NT2/D1 (cell line): ENCODE data around the gene DDX39A.
"Not testable (repeated sequence)": the region's sequence is repeated elsewhere in the genome, so short reads cannot be mapped to it uniquely, and the experiment has no call there.

Experiments used
- DNase-seq: peaks from one replicate; pipeline ENCODE4 v3.0.0-alpha.2; 2011; ENCODE audit warnings: low read depth, low spot score
- H3K27me3 ChIP-seq: 2 replicates; pipeline ENCODE4 v1.6.0; 2011; ENCODE audit warnings: mild to moderate bottlenecking; ENCODE audit not compliant: insufficient read length, insufficient read depth
- H3K36me3 ChIP-seq: 2 replicates; pipeline ENCODE4 v1.6.1; 2011; ENCODE audit warnings: mild to moderate bottlenecking, low read length, mixed read lengths; ENCODE audit not compliant: insufficient read depth, insufficient read length
- H3K4me1 ChIP-seq: 2 replicates; pipeline ENCODE4 v1.5.1; 2011; ENCODE audit not compliant: insufficient read depth, insufficient read length
- H3K4me3 ChIP-seq: 2 replicates; pipeline ENCODE4 v1.5.1; 2011; ENCODE audit warnings: low read depth; ENCODE audit not compliant: insufficient read length
- H3K9ac ChIP-seq: 2 replicates; pipeline ENCODE4 v1.6.0; 2011; ENCODE audit warnings: low read depth; ENCODE audit not compliant: insufficient read length
- H3K9me3 ChIP-seq: 2 replicates; pipeline ENCODE4 v1.5.1; 2011; ENCODE audit warnings: mild to moderate bottlenecking, low read length; ENCODE audit not compliant: insufficient read depth
- SUZ12 ChIP-seq: IDR thresholded peaks from 2 replicates; pipeline ENCODE4 v1.6.1; 2011; ENCODE audit not compliant: insufficient read length, insufficient read depth; ENCODE audit errors: extremely low read depth
- YY1 ChIP-seq: IDR thresholded peaks from 2 replicates; pipeline ENCODE4 v1.6.1; 2011; ENCODE audit not compliant: insufficient read length, insufficient read depth
- ZNF274 ChIP-seq: IDR thresholded peaks from 2 replicates; pipeline ENCODE4 v1.6.1; 2011; ENCODE audit warnings: mild to moderate bottlenecking, low read depth, low read length

The DDX39A gene

DNA sequence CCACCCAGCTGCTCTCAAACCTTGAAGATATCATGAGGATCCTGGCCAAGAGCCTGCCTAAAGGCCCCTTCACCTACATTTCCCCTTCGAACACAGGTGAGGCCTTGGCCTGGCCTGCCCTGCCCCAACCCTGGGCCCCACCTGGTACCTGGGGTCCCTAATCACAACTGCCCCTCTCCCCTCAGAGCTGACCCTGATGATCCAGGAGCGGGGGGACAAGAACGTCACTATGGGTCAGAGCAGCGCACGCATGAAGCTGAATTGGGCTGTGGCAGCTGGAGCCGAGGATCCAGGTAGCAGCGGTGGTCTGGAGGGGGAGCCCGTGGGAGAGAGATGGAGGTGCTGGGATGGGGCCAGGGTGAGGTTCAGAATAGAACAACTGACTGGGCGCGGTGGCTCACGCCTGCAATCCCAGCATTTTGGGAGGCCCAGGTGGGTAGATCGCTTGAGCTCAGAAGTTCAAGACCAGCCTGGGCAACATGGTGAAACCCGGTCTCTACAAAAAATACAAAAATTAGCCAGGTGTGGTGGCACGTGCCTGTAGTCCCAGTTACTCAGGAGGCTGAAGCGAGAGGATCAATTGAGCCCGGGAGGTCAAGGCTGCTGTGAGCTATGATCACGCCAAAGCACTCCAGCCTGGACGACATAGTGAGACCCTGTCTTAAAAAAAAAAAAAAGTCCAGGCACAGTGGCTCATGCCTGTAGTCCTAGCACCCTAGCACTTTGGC lies 17.5 kb downstream of the DDX39A start:
- H3K4me3 ChIP-seq: no peak overlapping the region
- peaks cover 9% of the 10 kb centered on the region for H3K4me1 ChIP-seq

DNA sequence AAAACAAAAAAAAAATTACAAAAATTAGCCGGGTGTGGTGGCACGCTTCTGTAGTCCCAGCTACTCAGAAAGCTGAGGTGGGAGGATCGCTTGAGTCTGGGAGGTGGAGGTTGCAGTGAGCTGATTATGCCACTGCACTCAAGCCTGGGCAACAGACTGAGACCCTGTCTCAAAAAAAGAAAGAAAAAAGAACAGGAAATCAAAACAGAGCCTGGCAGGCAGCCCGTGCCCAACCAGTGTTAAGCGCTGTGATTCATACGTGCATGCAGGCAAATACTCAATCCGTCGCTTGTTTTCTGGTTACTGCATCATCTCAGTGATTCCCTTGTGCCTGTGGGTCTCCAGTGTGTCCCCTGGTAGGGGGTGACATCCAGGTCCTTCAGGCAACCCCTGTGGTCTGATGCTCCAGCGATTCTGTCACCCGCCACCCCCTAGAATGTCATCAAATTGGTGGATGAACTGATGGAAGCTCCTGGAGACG lies 18.1 kb downstream of the DDX39A start:
- peaks cover 17% of the 10 kb centered on the region for H3K36me3 ChIP-seq
- no peak overlapping the region for H3K9ac ChIP-seq
- TF ChIP-seq ZNF274 (no peak), YY1 (no peak), SUZ12 (no peak)
- no peaks in the 10 kb centered on the region for H3K9me3 ChIP-seq
- H3K27me3 ChIP-seq: no peaks in the 10 kb centered on the region
- peaks cover 4% of the 10 kb centered on the region for H3K4me1 ChIP-seq
- DNase-seq: no peak
- no peak overlapping the region for H3K4me3 ChIP-seq

More for the DNA sequence above, 17.5 kb downstream of the DDX39A start:
- no peaks in the 10 kb centered on the region for H3K27me3 ChIP-seq
- TF ChIP-seq SUZ12: no peak
- no peak for TF ChIP-seq ZNF274
- no peak for TF ChIP-seq YY1
- H3K9me3 ChIP-seq: no peaks in the 10 kb centered on the region
- H3K9ac ChIP-seq: no peak overlapping the region
- peaks cover 21% of the 10 kb centered on the region for H3K36me3 ChIP-seq
- DNase-seq: no peak

DNA sequence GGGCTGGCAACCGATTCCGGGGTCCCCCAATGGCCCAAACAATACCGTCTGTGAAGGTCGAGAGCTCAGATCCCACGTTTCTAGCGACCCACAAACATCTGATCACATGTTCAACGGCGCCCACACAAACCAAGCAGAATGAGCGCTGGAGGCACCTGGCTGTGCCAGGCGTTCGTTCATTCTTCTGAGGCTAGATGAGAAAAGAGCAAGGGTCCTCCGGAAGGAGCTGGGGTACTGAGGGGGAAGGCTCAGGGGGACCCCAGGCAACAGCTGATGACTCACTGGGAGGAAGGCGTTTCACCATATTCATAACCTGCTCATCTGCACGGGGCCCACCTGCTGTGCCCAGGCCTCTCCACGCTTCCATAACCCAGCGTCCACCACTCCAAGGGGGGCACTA lies 22.0 kb downstream of the DDX39A start:
- H3K4me3 ChIP-seq, H3K9ac ChIP-seq, H3K4me1 ChIP-seq, DNase-seq, H3K9me3 ChIP-seq, H3K27me3 ChIP-seq: not testable (repeated sequence)
- peaks cover 20% of the 10 kb centered on the region for H3K36me3 ChIP-seq

DNA sequence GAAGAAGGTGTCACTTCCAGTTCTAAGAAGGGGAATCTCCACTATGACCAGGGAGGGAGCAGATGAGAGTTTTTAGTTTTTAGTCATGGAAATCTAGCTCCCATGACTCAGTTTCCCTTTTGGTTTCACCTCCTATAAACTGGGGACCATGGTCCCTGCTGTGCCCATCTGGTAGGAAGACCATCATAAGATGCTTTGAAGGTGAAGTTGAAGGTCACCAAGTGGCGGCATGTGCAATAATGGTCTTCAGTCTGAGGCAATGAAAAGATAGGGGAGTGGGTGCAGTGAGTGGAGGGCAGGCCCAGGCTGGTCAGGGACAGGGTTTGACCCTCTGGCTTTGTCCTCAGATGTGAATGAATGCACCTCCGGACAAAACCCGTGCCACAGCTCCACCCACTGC lies 22.4 kb downstream of the DDX39A start:
- H3K9ac ChIP-seq, H3K4me1 ChIP-seq, DNase-seq, H3K27me3 ChIP-seq, H3K9me3 ChIP-seq, H3K4me3 ChIP-seq: not testable (repeated sequence)
- H3K36me3 ChIP-seq: peaks cover 20% of the 10 kb centered on the region

DNA sequence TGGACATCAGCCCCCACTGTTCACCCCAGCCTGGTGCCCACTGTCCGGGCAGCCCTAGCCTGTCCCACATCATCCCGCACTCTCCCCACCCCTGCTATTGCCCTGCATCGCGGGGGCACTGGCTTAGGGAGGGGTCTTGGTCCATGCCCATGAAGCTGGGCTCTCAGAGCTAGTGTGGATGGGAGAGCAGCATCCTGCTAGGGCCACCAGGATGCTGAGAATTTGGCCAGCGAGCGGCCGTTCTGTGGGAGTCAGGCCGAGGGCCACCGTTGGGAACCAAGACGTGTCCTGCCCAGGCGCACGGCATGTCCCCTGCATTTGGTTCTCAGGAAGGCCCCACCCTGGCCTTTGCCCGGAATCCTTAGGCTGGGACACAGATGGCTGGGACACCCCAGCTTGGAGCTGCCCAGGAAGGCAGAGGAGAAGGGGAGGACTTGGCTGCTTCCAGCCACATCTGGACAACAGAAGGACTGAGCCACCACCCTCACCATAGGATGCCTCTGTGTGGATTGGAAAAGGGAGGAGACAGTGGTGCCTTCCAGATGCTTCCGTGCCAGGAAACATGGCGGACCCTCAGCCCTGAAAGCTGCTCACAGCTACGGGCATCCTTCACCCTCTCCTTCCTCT lies 23.3 kb downstream of the DDX39A start:
- no peak for DNase-seq
- H3K9me3 ChIP-seq: no peaks in the 10 kb centered on the region
- no peaks in the 10 kb centered on the region for H3K27me3 ChIP-seq
- H3K9ac ChIP-seq: no peak overlapping the region
- TF ChIP-seq ZNF274: no peak
- H3K4me1 ChIP-seq: peaks cover 3% of the 10 kb centered on the region
- no peak overlapping the region for H3K4me3 ChIP-seq
- peaks cover 22% of the 10 kb centered on the region for H3K36me3 ChIP-seq

DNA sequence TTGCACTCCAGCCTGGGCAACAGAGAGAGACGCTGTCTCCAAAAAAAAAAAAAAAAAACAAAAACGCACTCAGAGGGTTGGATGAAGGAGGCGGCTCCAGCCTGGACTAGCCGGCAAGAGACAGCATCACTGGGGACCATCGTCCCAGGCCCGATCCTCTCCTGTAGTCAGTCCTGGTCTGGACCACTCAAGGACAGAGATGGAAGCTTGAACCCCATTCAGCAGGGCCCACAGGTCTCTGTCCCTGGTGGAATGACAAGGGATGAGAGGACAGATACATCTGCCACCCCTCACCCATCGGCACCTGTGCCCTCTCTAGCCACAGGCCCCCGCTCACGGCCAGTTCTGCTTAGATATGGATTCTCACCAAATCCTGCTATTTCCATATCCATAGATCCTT lies 23.9 kb downstream of the DDX39A start:
- DNase-seq: no peak
- H3K4me3 ChIP-seq: no peak overlapping the region
- H3K9me3 ChIP-seq: no peaks in the 10 kb centered on the region
- H3K9ac ChIP-seq: no peak overlapping the region
- H3K4me1 ChIP-seq: peaks cover 3% of the 10 kb centered on the region
- TF ChIP-seq ZNF274 (no peak), SUZ12 (no peak), YY1 (no peak)
- H3K36me3 ChIP-seq: peaks cover 25% of the 10 kb centered on the region
- no peaks in the 10 kb centered on the region for H3K27me3 ChIP-seq

- TF ChIP-seq ZNF274: no peak
- no peak for TF ChIP-seq SUZ12
- TF ChIP-seq YY1: no peak
- Histone ChIP-seq H3K9me3 (no peaks in the 10 kb centered on the region), H3K36me3 (peaks cover 25% of the 10 kb centered on the region), H3K4me1 (peaks cover 3% of the 10 kb centered on the region), H3K27me3 (no peaks in the 10 kb centered on the region), H3K4me3 (no peak overlapping the region), H3K9ac (no peak overlapping the region)
- no peak for DNase-seq
Observed at GRCh38 chr19:14394167-14394566, 25.0 kb downstream of the DDX39A start.

GRCh38 chr19:14393329-14393728 lies 25.8 kb downstream of the DDX39A start:
- Histone ChIP-seq H3K4me3 (no peak overlapping the region), H3K36me3 (peaks cover 25% of the 10 kb centered on the region), H3K9ac (no peak overlapping the region), H3K4me1 (peaks cover 3% of the 10 kb centered on the region), H3K27me3 (no peaks in the 10 kb centered on the region), H3K9me3 (no peaks in the 10 kb centered on the region)
- TF ChIP-seq SUZ12 (no peak), ZNF274 (no peak), YY1 (no peak)
- peak; percentile 25 for DNase-seq
